Loucy (cell line): ENCODE measurements around the gene WWC1.
A peak's percentile ranks its signal among the peaks of the same experiment; 100 is the strongest.

Experiments
- CTCF ChIP-seq: fragments of 200-600 bp; sonication (generic); conservative IDR thresholded peaks from 2 replicates; pipeline ENCODE4 v1.5.1; 2014; ENCODE audit warnings: mild to moderate bottlenecking, antibody characterized with exemption, low read length
- EZH2phosphoT487 ChIP-seq: fragments of 200-600 bp; IDR thresholded peaks from 2 replicates; pipeline ENCODE4 v1.6.1; 2018; ENCODE audit warnings: antibody characterized with exemption, mild to moderate bottlenecking, moderate library complexity, borderline replicate concordance

DNA sequence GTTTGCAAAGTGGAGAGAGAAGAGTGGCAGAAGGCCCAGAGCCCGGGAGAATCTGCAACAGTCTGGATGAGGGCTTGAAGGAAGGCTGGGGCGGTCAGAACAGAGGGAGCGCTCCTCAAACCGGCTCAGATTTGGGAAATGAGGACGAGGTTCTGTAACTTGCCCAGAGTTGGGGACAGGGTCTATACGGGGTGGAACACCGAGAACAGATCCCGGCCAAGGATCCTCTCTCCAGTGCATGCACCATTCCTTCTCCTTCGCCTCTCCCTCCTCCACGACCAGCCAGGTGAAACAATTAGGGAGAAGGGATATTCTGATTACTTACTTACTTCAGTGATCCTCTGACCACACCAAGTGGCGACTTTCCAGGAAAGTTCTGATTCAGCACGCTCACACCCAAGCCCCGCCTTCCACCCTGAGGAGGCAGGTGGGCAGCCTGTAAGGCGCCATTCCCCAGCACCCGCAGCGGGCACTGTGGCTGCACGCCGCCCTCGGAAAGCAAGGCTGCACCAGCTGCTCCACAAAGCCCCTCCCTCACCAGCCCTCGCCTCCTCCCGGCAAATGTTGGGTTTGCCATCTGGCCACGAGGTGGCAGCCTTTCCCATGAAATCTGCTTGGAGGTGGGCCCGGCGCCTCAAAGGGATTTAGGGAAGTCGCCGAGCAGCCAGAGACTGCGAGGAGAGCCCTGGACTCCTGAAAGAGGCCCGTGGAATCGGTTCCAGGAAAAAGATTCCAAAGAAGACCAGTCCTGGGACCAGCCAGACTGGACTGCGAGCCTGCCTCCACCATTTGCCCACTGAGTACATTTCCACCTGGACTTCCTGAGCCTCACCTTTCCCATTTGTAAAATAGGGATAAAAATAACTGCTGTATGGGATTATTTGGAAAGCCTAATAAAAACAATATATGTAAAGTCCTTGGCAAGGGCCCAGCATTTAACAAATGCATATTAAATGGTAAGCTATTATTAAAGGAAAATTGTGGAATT is 22.2 kb upstream of the WWC1 start:
- TF ChIP-seq CTCF (peak; percentile 60), EZH2phosphoT487 (no peak)
